ENCODE data around the gene ZNF514.

DNA sequence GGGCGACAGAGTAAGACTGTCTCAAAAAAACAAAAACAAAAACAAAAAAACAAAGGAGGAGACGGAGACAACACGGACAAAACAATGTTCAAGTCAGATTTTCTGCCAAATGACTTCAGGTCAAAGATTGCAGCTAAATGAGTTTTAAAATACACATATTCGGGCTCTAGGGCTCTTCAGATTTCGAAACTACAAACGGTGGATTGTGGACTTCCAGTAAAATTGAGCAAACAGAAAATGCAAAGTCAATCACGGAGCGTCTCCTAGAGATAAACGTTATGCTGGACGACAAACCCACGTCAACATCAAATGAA, 38.6 kb downstream of the ZNF514 start:
- TF ChIP-seq CTCF (conservative IDR thresholded peaks at IDR 0.05) (no peak), ZFX (IDR thresholded peaks at IDR 0.05) (no peak)
